T-helper 2 cell (primary cell): Measurements from ENCODE around the gene TP53BP2.
"Not testable (repeated sequence)": the region's sequence is repeated elsewhere in the genome, so short reads cannot be mapped to it uniquely, and the experiment has no call there.

Source experiments
- DNase-seq, 5 experiments: peaks; one replicate each; pipeline versions ENCODE4 v3.0.0 to v3.0.0-alpha.2; 2012 to 2022

The TP53BP2 gene

DNA sequence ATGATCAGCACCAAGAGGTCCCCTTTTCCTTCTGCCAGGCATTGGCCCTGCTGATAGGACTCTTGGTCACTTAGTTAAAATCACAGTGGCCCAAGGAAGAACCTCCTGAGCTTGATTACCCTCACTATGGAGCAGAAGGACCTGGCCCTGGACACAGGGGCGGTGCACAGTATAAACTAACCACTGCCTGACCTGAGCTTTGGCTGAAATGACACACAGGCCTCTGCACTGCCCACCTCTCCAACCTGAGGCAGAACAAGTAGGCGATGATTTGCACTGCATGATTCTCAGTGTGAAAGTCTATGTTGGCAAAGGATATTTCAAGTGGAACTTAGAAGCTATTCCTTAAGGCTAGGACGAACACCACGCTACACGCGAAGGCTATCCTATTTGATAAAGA, 84.9 kb downstream of the TP53BP2 start:
- DNase-seq, result no peak

DNA sequence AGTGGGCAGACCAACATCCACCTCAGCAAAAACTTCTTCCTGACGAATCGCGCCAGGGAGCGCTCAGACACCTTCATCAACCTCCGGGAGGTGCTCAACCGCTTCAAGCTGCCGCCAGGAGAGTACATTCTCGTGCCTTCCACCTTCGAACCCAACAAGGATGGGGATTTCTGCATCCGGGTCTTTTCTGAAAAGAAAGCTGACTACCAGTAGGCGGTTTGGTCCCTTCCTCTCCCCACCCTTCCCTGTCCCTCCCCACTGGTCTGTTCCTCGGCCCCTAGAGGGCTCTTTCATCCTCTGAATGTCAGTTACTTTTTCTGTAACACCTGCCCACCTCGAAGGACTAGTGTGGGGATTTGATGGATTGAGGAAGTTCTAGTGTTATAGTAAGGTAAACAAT, 86.5 kb downstream of the TP53BP2 start:
- DNase-seq, result no peak

DNA sequence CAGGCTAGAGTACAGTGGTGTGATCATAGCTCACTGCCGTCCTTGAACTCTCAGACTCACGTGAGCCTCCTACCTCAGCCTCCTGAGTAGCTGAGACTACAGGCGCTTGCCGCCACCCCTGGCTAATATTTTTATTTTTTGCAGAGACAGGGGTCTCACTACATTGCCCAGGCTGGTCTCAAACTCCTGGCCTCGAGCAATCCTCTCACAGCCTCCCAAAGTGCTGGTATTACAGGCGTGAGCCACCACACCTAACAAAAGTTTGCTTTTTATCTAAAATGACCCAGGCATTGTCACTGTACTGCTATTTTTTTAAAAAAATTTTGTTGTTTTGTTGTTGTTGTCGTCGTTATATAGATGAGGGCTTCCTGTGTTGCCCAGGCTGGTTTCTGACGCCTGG, 87.0 kb downstream of the TP53BP2 start:
- DNase-seq, result no peak

- no peak for DNase-seq
These were observed 88.7 kb downstream of the TP53BP2 start for GRCh38 chr1:223756806-223757700.

- no peak for DNase-seq
These were observed 89.6 kb downstream of the TP53BP2 start for GRCh38 chr1:223755992-223756775.

- no peak for DNase-seq
These were observed 90.3 kb downstream of the TP53BP2 start for GRCh38 chr1:223755432-223755792.

- no peak for DNase-seq
These were observed 90.9 kb downstream of the TP53BP2 start for GRCh38 chr1:223754681-223755431.

DNA sequence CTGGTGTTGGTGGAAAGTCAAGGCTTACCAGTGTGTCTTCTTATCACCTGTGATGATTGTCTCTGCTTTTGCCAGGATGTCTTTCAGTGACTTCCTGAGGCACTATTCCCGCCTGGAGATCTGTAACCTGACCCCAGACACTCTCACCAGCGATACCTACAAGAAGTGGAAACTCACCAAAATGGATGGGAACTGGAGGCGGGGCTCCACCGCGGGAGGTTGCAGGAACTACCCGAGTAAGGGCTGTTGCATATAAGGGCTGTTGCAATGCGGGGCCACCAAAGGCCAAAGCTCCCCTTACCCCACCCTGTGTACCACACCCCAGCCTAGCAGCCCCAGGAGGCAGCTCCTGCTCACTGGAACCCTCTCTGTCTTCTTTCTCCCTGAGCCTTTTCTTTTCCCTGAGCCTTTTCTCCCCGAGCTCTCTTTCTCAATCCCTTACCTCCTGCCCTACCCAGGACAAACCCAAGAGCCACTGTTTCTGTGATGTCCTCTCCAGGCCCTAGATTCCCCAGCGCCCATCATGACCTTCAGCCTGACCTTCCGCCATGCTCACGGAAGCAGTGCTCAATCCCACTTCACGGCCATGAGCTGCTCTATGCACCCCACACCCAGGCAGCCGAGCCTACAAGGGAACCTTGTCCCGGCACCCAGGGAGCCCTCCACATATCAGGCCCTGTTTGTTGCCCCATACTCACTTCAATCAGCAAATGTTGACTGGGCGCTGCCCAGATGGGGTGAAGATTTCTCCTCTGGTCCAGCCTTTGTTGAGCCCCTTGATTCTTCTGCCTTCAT, 92.8 kb downstream of the TP53BP2 start:
- DNase-seq, result no peak

GRCh38 chr1:223751696-223752095, 94.1 kb downstream of the TP53BP2 start:
- DNase-seq, result no peak

GRCh38 chr1:223750730-223751570, 94.8 kb downstream of the TP53BP2 start:
- no peak for DNase-seq

DNA sequence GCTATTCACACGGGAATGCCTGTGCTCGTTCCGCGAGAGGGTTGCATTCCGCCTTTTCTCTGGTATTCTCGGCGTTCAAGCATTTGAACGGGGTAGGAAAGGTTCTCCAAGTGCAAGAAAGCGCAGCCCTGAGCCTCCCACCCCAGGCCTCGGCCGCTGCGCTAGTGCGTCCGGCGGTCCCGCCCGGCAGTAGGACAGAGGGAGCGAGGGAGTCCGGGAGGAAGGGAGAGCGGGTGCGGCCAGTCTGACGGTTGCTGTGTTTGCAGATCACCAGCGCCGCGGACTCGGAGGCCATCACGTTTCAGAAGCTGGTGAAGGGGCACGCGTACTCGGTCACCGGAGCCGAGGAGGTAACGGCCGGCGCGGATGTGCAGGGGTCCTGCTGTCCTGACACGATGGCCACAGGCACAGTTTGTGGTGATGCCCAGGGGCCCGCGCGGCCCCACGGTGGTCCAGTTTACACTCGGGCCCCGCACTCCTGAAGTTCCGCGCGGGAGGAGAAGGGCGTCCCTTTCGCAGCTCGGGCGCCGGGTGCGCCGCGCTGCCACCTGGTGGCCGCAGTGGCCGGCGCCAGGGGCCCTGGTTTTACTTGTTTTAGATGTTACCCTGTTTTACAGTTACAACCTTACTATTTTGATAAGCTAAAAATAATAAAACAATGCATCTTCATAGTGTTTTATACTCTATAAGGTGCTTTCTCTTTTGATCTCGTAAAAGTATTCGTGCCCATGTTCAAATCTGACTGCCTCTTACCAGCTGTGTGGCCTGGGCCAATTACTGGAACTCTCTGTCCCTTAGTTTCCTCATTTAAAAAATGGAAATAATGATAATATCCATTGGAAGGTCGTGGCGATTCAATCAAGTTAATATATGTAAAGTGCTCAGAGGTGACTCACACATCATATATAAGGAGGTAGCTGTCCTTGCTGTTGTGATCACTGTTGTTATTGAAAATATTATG, 96.7 kb downstream of the TP53BP2 start:
- DNase-seq, result peak; percentile 49 to 71 (median 51)

DNA sequence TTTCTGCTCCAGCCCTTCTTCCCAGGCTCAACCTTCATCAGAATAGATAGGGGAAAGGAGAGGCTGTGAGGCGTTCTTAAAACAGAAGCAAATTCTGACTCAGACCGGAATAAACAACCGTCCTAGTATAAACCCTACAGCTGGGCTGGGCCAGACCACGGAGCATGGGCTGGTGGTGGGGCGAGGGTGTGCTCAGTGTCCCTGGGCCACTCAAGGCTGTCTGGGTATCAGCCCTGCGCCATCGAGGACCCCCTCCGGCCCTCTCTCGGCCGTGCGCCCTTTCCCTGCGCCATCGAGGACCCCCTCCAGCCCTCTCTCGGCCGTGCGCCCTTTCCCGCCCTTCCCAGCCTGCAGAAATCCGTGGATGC, 97.4 kb downstream of the TP53BP2 start:
- DNase-seq, result peak in 1 of 5 experiments; percentile 79

DNA sequence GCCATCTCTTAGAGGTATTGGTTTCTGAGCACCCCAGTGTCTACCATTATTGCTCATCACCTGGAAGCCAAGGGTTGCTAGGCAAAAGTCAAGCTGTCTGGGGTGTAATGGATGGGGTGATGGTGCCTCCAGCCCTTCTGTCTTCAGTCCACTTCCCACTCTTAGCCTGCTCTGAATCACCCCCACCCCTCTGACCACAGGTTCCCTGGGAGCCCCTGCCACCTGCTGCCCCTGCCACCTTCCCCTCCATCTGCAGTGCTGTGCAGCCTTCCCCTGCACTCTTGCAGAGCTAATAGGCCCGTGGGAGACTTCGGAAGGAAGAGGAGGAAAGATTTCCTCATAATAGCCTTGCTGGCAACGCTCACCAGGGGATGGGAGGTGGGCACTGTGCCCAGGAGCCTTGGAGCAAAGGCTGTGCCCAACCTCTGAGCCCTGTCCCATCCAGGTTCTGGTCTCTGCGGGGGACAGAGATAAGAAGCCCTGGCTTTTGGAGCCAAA, 97.9 kb downstream of the TP53BP2 start:
- peak in 1 of 5 experiments; percentile 66 for DNase-seq

DNA sequence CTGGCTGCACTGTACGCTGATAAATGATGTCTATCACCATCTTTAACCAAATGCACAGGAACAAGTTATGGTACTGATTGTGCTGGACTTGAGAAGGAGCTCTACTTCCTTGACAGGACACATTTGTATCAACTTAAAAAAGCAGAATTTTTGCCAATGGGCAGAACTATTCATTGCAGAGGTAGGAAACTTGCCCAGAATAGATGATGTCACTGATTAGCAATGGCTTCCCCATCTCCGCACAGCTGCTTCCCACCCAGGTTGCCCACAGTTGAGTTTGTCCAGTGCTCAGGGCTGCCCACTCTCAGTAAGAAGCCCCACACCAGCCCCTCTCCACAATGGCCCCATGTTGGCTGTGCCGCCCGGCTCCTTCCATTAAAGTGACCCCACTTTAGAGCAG, 100.0 kb downstream of the TP53BP2 start:
- no peak for DNase-seq

- DNase-seq, result no peak
These were observed 102.8 kb downstream of the TP53BP2 start for GRCh38 chr1:223742856-223743517.

DNA sequence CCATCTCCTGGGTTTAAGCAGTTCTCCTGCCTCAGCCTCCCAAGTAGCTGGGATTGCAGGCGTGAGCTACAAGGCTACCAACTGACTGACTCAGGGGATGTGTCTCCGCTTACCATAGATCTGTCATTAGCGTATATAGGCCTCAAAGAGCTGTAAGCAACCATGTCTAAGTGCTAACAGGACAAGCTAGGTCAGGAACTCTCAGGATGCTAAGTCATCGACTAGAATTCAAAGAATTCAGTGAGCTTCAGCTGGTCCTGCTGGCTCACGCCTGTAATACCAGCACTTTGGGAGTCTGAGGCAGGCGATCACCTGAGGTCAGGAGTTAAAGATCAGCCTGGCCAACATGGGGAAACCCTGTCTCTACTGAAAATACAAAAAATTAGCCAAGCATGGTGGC, 103.9 kb downstream of the TP53BP2 start:
- DNase-seq, result no peak

GRCh38 chr1:223740038-223740736, 105.6 kb downstream of the TP53BP2 start:
- not testable (repeated sequence) for DNase-seq

GRCh38 chr1:223739366-223740037, 106.2 kb downstream of the TP53BP2 start:
- no peak for DNase-seq
